ENCODE results near the gene VIM. TPM values are rescaled to one million over a fixed set of nuclear protein-coding genes. Genes with fewer than 3 reads are reported as not detected.
A peak's percentile ranks its signal among the peaks of the same experiment; 100 is the strongest.

Gene VIM
- total RNA-seq, 2 experiments from 2014 or later, result 515 to 525 TPM

- POLR2A ChIA-PET, result no interaction called here
- Mint-ChIP-seq H3K4me1 (ENCODE audit: low read depth) (peaks cover 38% of the 10 kb centered on the region), H3K36me3 (no peaks in the 10 kb centered on the region), H3K4me3 (no peak overlapping the region), H3K27me3 (no peaks in the 10 kb centered on the region), H3K27ac (no peak overlapping the region), H3K9me3 (no peaks in the 10 kb centered on the region)
- intact Hi-C loops (cut with micrococcal nuclease), result no loop called here
- DNase-seq, result no peak
- CTCF ChIA-PET, result interaction anchor here (1.4 kb wide), 1 partner anchor 9 kb away, joined by 5 read pairs; the partner anchor contains the start of gene TRDMT1
Observed at GRCh38 chr10:17210361-17210760, 17.7 kb upstream of the VIM start.

- no peaks in the 10 kb centered on the region for H3K9me3 Mint-ChIP-seq
- ChIA-PET CTCF (interaction anchor here (0.7 to 2.2 kb wide), 2 partner anchors 13 to 17 kb away, joined by 3 to 14 read pairs; no protein-coding TSS in a partner anchor), POLR2A (no interaction called here)
- DNase-seq, result no peak
- H3K4me3 Mint-ChIP-seq, result no peak overlapping the region
- H3K36me3 Mint-ChIP-seq, result peaks cover under 1% of the 10 kb centered on the region
- H3K27me3 Mint-ChIP-seq, result no peaks in the 10 kb centered on the region
- intact Hi-C loops (cut with micrococcal nuclease), result no loop called here
- H3K27ac Mint-ChIP-seq, result no peak overlapping the region
- H3K4me1 Mint-ChIP-seq (ENCODE audit: low read depth), result peaks cover 40% of the 10 kb centered on the region
Observed at GRCh38 chr10:17212802-17213221, 15.2 kb upstream of the VIM start.

GRCh38 chr10:17213646-17214349 lies 14.2 kb upstream of the VIM start:
- Mint-ChIP-seq H3K36me3 (peaks cover 3% of the 10 kb centered on the region), H3K27ac (no peak overlapping the region), H3K9me3 (no peaks in the 10 kb centered on the region), H3K4me1 (ENCODE audit: low read depth) (peaks cover 41% of the 10 kb centered on the region), H3K27me3 (no peaks in the 10 kb centered on the region), H3K4me3 (no peak overlapping the region)
- CTCF ChIA-PET, result interaction anchor here (0.9 to 2.2 kb wide), 2 partner anchors 13 to 16 kb away, joined by 3 to 14 read pairs; no protein-coding TSS in a partner anchor
- intact Hi-C loops (cut with micrococcal nuclease), result no loop called here
- POLR2A ChIA-PET, result interaction anchor here (1.2 kb wide), 1 partner anchor 13 kb away, joined by 6 read pairs; the partner anchor contains the start of gene TRDMT1
- DNase-seq, result no peak

- Mint-ChIP-seq H3K27ac (no peak overlapping the region), H3K4me3 (no peak overlapping the region), H3K36me3 (peaks cover 3% of the 10 kb centered on the region), H3K27me3 (no peaks in the 10 kb centered on the region), H3K9me3 (no peaks in the 10 kb centered on the region), H3K4me1 (ENCODE audit: low read depth) (peaks cover 39% of the 10 kb centered on the region)
- intact Hi-C loops (cut with micrococcal nuclease), result no loop called here
- DNase-seq, result no peak
- ChIA-PET POLR2A (interaction anchor here (1.2 to 2.7 kb wide), 2 partner anchors 14 to 15 kb away, joined by 6 to 20 read pairs; partner anchors contain the start of genes TRDMT1 and VIM), CTCF (interaction anchor here (2.2 to 2.5 kb wide), 2 partner anchors 15 to 16 kb away, joined by 14 to 15 read pairs; no protein-coding TSS in a partner anchor)
Observed at GRCh38 chr10:17214526-17214925, 13.5 kb upstream of the VIM start.

- ChIA-PET CTCF (interaction anchor here (1.0 to 2.5 kb wide), 3 partner anchors 8 to 15 kb away, joined by 3 to 15 read pairs (median 7); no protein-coding TSS in a partner anchor), POLR2A (interaction anchor here (0.6 to 2.7 kb wide), 4 partner anchors 9 to 323 kb away, joined by 3 to 20 read pairs (median 8); partner anchors contain the start of gene VIM)
- Mint-ChIP-seq H3K27me3 (no peaks in the 10 kb centered on the region), H3K36me3 (peaks cover 3% of the 10 kb centered on the region), H3K27ac (no peak overlapping the region), H3K4me1 (ENCODE audit: low read depth) (peaks cover 39% of the 10 kb centered on the region), H3K4me3 (no peak overlapping the region), H3K9me3 (no peaks in the 10 kb centered on the region)
- intact Hi-C loops (cut with micrococcal nuclease), result no loop called here
- no peak for DNase-seq
Observed at GRCh38 chr10:17214971-17215781, 12.9 kb upstream of the VIM start.

- Mint-ChIP-seq H3K4me3 (no peak overlapping the region), H3K4me1 (ENCODE audit: low read depth) (peaks cover 40% of the 10 kb centered on the region), H3K36me3 (peaks cover 3% of the 10 kb centered on the region), H3K9me3 (no peaks in the 10 kb centered on the region), H3K27ac (peak overlapping the region; percentile 88), H3K27me3 (no peaks in the 10 kb centered on the region)
- CTCF ChIA-PET, result interaction anchor here (1.0 to 2.5 kb wide), 3 partner anchors 9 to 14 kb away, joined by 3 to 15 read pairs (median 7); no protein-coding TSS in a partner anchor
- POLR2A ChIA-PET, result interaction anchor here (0.6 to 2.7 kb wide), 4 partner anchors 10 to 324 kb away, joined by 3 to 20 read pairs (median 8); partner anchors contain the start of gene VIM
- DNase-seq, result no peak
- intact Hi-C loops (cut with micrococcal nuclease), result loop anchor here (1.0 kb wide), 4 partner anchors 9 to 190 kb away; partner anchors contain the start of gene TRDMT1
Observed at GRCh38 chr10:17215782-17216122, 12.3 kb upstream of the VIM start.

GRCh38 chr10:17216217-17216900 lies 11.7 kb upstream of the VIM start:
- no peaks in the 10 kb centered on the region for H3K9me3 Mint-ChIP-seq
- peaks cover 44% of the 10 kb centered on the region for H3K4me1 Mint-ChIP-seq (ENCODE audit: low read depth)
- H3K36me3 Mint-ChIP-seq, result peaks cover 3% of the 10 kb centered on the region
- ChIA-PET POLR2A (interaction anchor here (0.6 to 2.7 kb wide), 5 partner anchors 9 to 324 kb away, joined by 3 to 20 read pairs (median 4); partner anchors contain the start of genes TRDMT1 and VIM), CTCF (interaction anchor here (1.0 to 2.5 kb wide), 3 partner anchors 9 to 13 kb away, joined by 3 to 15 read pairs (median 7); no protein-coding TSS in a partner anchor)
- H3K27me3 Mint-ChIP-seq, result no peaks in the 10 kb centered on the region
- H3K27ac Mint-ChIP-seq, result peak overlapping the region; percentile 88
- peak overlapping the region; percentile 7 for H3K4me3 Mint-ChIP-seq
- DNase-seq, result peak; percentile 35
- intact Hi-C loops (cut with micrococcal nuclease), result loop anchor here (1.0 kb wide), 4 partner anchors 10 to 191 kb away; partner anchors contain the start of gene TRDMT1

GRCh38 chr10:17216901-17217395 lies 11.1 kb upstream of the VIM start:
- Mint-ChIP-seq H3K27me3 (no peaks in the 10 kb centered on the region), H3K36me3 (peaks cover 3% of the 10 kb centered on the region), H3K27ac (peak overlapping the region; percentile 88), H3K4me3 (no peak overlapping the region), H3K4me1 (ENCODE audit: low read depth) (peaks cover 44% of the 10 kb centered on the region), H3K9me3 (no peaks in the 10 kb centered on the region)
- intact Hi-C loops (cut with micrococcal nuclease), result loop anchor here (1.0 kb wide), 4 partner anchors 10 to 192 kb away; partner anchors contain the start of gene TRDMT1
- CTCF ChIA-PET, result interaction anchor here (2.5 kb wide), 1 partner anchor 13 kb away, joined by 15 read pairs; no protein-coding TSS in a partner anchor
- DNase-seq, result no peak
- POLR2A ChIA-PET, result interaction anchor here (0.8 to 2.7 kb wide), 3 partner anchors 11 to 16 kb away, joined by 4 to 20 read pairs (median 12); partner anchors contain the start of genes TRDMT1 and VIM

- POLR2A ChIA-PET, result no interaction called here
- CTCF ChIA-PET, result interaction anchor here (1.7 kb wide), 1 partner anchor 10 kb away, joined by 6 read pairs; the partner anchor contains the start of gene VIM
- DNase-seq, result no peak
- peaks cover 3% of the 10 kb centered on the region for H3K36me3 Mint-ChIP-seq
- H3K27ac Mint-ChIP-seq, result peak overlapping the region; percentile 88
- H3K4me1 Mint-ChIP-seq (ENCODE audit: low read depth), result peaks cover 44% of the 10 kb centered on the region
- no peaks in the 10 kb centered on the region for H3K27me3 Mint-ChIP-seq
- no peaks in the 10 kb centered on the region for H3K9me3 Mint-ChIP-seq
- no peak overlapping the region for H3K4me3 Mint-ChIP-seq
- intact Hi-C loops (cut with micrococcal nuclease), result no loop called here
Observed at GRCh38 chr10:17217631-17218232, 10.3 kb upstream of the VIM start.

- no peak overlapping the region for H3K4me3 Mint-ChIP-seq
- no peak for DNase-seq
- peaks cover 3% of the 10 kb centered on the region for H3K36me3 Mint-ChIP-seq
- intact Hi-C loops (cut with micrococcal nuclease), result no loop called here
- POLR2A ChIA-PET, result interaction anchor here (1.0 kb wide), 1 partner anchor 8 kb away, joined by 4 read pairs; no protein-coding TSS in a partner anchor
- no peak overlapping the region for H3K27ac Mint-ChIP-seq
- H3K9me3 Mint-ChIP-seq, result no peaks in the 10 kb centered on the region
- H3K4me1 Mint-ChIP-seq (ENCODE audit: low read depth), result peaks cover 42% of the 10 kb centered on the region
- CTCF ChIA-PET, result interaction anchor here (1.1 to 1.7 kb wide), 3 partner anchors 9 to 12 kb away, joined by 3 to 6 read pairs (median 6); partner anchors contain the start of gene VIM
- no peaks in the 10 kb centered on the region for H3K27me3 Mint-ChIP-seq
Observed at GRCh38 chr10:17219024-17219423, 9.0 kb upstream of the VIM start.
